Adrenal gland (tissue), 12 donors: ENCODE data around the gene REM2. TPM values are rescaled to one million over a fixed set of nuclear protein-coding genes. Genes with fewer than 3 reads are reported as not detected.
A peak's percentile ranks its signal among the peaks of the same experiment; 100 is the strongest.

Source experiments
- DNase-seq, 7 donors: peaks; one replicate each; pipeline ENCODE4 v3.0.0-alpha.2; 2019 to 2020
- H3K27ac ChIP-seq, 5 donors: fragments of 200-600 bp; sonication (generic) in 4 of 5; 1 replicate in 3 of 5; 2 replicates in 2 of 5; pipeline versions ENCODE4 v1.5.1 to v1.8.0; 2016 to 2020; ENCODE audit warnings: mild to moderate bottlenecking in 1 of 5
- H3K27me3 ChIP-seq: fragments of 200-600 bp; 2 replicates; pipeline ENCODE4 v1.8.0; 2021
- H3K36me3 ChIP-seq, 2 donors: fragments of 200-600 bp; replicated peaks in 1 of 2; 1 replicate in 1 of 2; 2 replicates in 1 of 2; pipeline versions ENCODE4 v1.5.1 to v1.8.0; 2018 to 2022
- H3K4me1 ChIP-seq, 2 donors: fragments of 200-600 bp; replicated peaks in 1 of 2; 1 replicate in 1 of 2; 2 replicates in 1 of 2; pipeline versions ENCODE4 v1.5.1 to v1.8.0; 2018 to 2021
- H3K4me3 ChIP-seq, 4 donors: fragments of 200-600 bp; sonication (generic) in 3 of 4; one replicate each; pipeline ENCODE4 v1.5.1; 2016 to 2018
- H3K9me3 ChIP-seq, 3 donors: fragments of 200-600 bp; sonication (generic) in 1 of 3; replicated peaks in 1 of 3; 1 replicate in 2 of 3; 2 replicates in 1 of 3; pipeline versions ENCODE4 v1.5.1 to v1.8.0; 2016 to 2021
- CTCF ChIP-seq, 6 experiments: fragments of 450-650 bp in 4 of 6; fragments of 200-600 bp in 2 of 6; sonication (generic) in 1 of 6; IDR thresholded peaks; 1 replicate in 5 of 6; 2 replicates in 1 of 6; pipeline versions ENCODE4 v1.5.1 to v1.8.0; 2016 to 2021; ENCODE audit warnings: antibody characterized with exemption in 6 of 6, mild to moderate bottlenecking in 2 of 6, moderate library complexity in 1 of 6
- POLR2A ChIP-seq, 2 donors: fragments of 450-650 bp; IDR thresholded peaks; one replicate each; pipeline ENCODE4 v1.6.1; 2017; ENCODE audit warnings: antibody characterized with exemption in 2 of 2, mild to moderate bottlenecking in 2 of 2, moderate library complexity in 1 of 2
- WGBS, 4 donors: extraction: QIAGEN DNeasy Blood & Tissue Kit in 2 of 4; methylation state at CpG; one replicate each; pipeline versions ENCODE4 v1.1.5 to v1.1.7; 2013 to 2017; 5-methylcytosine and 5-hydroxymethylcytosine counted together
- intact Hi-C, 2 donors: fragments of 100-400 bp; cut with DNase I; formaldehyde crosslinking; loops; one replicate each; pipeline versions ENCODE4 v1.14.1 to v1.15.0; 2022 to 2023
- polyA plus RNA-seq, 3 donors: library from polyadenylated mRNA; stranded (reverse); fragments of 200-250 nt in 2 of 3; fragments of 350-450 nt in 1 of 3; fragmentation: Illumina TruSeq in 1 of 3; extraction: RNeasy Lipid Tissue Mini Kit (QIAGEN cat#74804) in 1 of 3; gene quantifications; one replicate each; pipeline ENCODE4 v1.2.3, GENCODE V29; 2013 to 2014
- total RNA-seq, 9 donors: library from RNA; depleted of rRNA in 4 of 9; stranded (reverse); fragments of >200 nt in 4 of 9; fragments of 120-200 nt in 1 of 9; fragmentation: NEBNext Ultra II Directional in 1 of 9; extraction: Animal tissue kit (Norgen Biotek cat#: 25700) in 1 of 9; gene quantifications; one replicate each; pipeline versions ENCODE4 v1.1.0 to v1.2.4, GENCODE V29; 2013 to 2023
- donor health status: healthy with polysubstance abuse.
- donor health status: Bipolar disorder and iron deficiency.
- donor health status: DM: yes; HTN: yes; CAD: no.
- donor health status: DM: no; HTN: no; CAD: no.
- donor health status: DM: no; HTN: no; CAD: no.
- donor health status: DM: yes; HTN: yes; CAD: no.

Gene REM2
- total and polyA plus RNA-seq, 12 donors = 0.09 to 1.2 (median 0.26) TPM; not detected in 4

- Histone ChIP-seq H3K36me3 (no peaks in the 10 kb centered on the region), H3K9me3 (no peaks in the 10 kb centered on the region), H3K27ac (peak overlapping the region in 1 of 5 donors; percentile 66), H3K4me1 (peaks cover 0 to 9% of the 10 kb centered on the region in 2 donors), H3K4me3 (peak overlapping the region in 1 of 4 donors; percentile 64), H3K27me3 (no peaks in the 10 kb centered on the region)
- TF ChIP-seq POLR2A (IDR thresholded peaks at IDR 0.05) = no peak
- TF ChIP-seq CTCF (IDR thresholded peaks at IDR 0.05) = no peak
- DNase-seq = peak in 1 of 7 donors; percentile 32
- intact Hi-C loops = no loop called here
- 91 to 95% (median 95%) methylated on average over 21 of the region's 21 CpGs for WGBS, 4 donors
These were observed 3.0 kb downstream of the REM2 start for GRCh38 chr14:22885975-22886374.

- Histone ChIP-seq H3K36me3 (no peaks in the 10 kb centered on the region), H3K9me3 (no peaks in the 10 kb centered on the region), H3K4me3 (peak overlapping the region in 3 of 4 donors; percentile 22 to 64 (median 35)), H3K27ac (peak overlapping the region in 3 of 5 donors; percentile 7 to 81 (median 66)), H3K4me1 (peaks cover 0 to 9% of the 10 kb centered on the region in 2 donors), H3K27me3 (no peaks in the 10 kb centered on the region)
- intact Hi-C loops = no loop called here
- DNase-seq = peak; percentile 70 to 90 (median 80)
- TF ChIP-seq CTCF (IDR thresholded peaks at IDR 0.05) (peak in 1 of 6 experiments; percentile 10), POLR2A (IDR thresholded peaks at IDR 0.05) (peak; percentile 21 to 24)
- WGBS, 4 donors = 3 to 7% (median 5%) methylated on average over 26 to 77 of the region's 77 CpGs
These were observed 3.7 kb downstream of the REM2 start for GRCh38 chr14:22886500-22887259.

- peak overlapping the region in 3 of 5 donors; percentile 7 to 81 (median 66) for H3K27ac ChIP-seq
These were observed 4.4 kb downstream of the REM2 start for GRCh38 chr14:22887260-22887989.

More at GRCh38 chr14:22887260-22887989, 4.4 kb downstream of the REM2 start:
- H3K4me1 ChIP-seq = peaks cover 0 to 9% of the 10 kb centered on the region in 2 donors
- no peaks in the 10 kb centered on the region for H3K27me3 ChIP-seq
- H3K4me3 ChIP-seq = peak overlapping the region in 3 of 4 donors; percentile 22 to 64 (median 35)
- 17 to 38% (median 26%) methylated on average over 10 to 11 of the region's 11 CpGs for WGBS, 4 donors
- intact Hi-C loops = no loop called here
- no peaks in the 10 kb centered on the region for H3K9me3 ChIP-seq
- DNase-seq = peak in 6 of 7 donors; percentile 71 to 89 (median 78)
- H3K36me3 ChIP-seq = no peaks in the 10 kb centered on the region
- TF ChIP-seq CTCF (IDR thresholded peaks at IDR 0.05) (no peak), POLR2A (IDR thresholded peaks at IDR 0.05) (no peak)
